Neuron (in vitro differentiated cells): Measurements from ENCODE around the gene FUT6.
"Not testable (repeated sequence)": the region's sequence is repeated elsewhere in the genome, so short reads cannot be mapped to it uniquely, and the experiment has no call there.

Experiments used
- H2AFZ ChIP-seq: one replicate; pipeline ENCODE4 v1.6.1; 2013; ENCODE audit warnings: low read depth, mild to moderate bottlenecking, inconsistent platforms, low read length, moderate library complexity
- H3K27me3 ChIP-seq: one replicate; pipeline ENCODE4 v1.6.1; 2013; ENCODE audit warnings: low read length; ENCODE audit not compliant: insufficient read depth
- H3K36me3 ChIP-seq: one replicate; pipeline ENCODE4 v1.6.1; 2013; ENCODE audit warnings: low read length; ENCODE audit not compliant: insufficient read depth
- H3K4me1 ChIP-seq: one replicate; pipeline ENCODE4 v1.6.1; 2013; ENCODE audit warnings: low read length; ENCODE audit not compliant: insufficient read depth
- H3K4me3 ChIP-seq: 2 replicates; pipeline ENCODE4 v1.5.1; 2013; ENCODE audit warnings: mild to moderate bottlenecking, low read length, moderate library complexity
- H3K9me3 ChIP-seq: one replicate; pipeline ENCODE4 v1.6.1; 2013; ENCODE audit warnings: low read length

Gene FUT6

DNA sequence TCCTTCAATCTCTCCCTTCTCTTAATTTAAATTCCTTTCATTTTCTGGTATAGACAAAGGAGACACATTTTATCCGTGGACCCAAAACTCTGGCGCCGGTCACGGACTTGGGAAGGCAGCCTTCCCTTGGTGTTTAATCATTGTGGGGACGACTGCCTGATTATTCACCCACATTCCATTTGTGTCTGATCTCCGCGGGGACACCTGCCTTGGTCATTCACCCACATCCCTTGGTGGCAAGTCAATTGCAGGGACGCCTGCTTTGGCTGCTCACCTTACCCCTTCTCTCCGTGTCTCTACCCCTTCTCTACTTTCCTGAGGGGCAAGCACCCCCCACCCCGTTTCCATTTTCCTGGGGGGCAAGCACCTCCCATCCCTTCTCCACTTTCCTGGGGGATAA, 8.3 kb upstream of the FUT6 start:
- H3K4me3 ChIP-seq, H3K9me3 ChIP-seq, H2AFZ ChIP-seq, H3K36me3 ChIP-seq, H3K27me3 ChIP-seq, H3K4me1 ChIP-seq: not testable (repeated sequence)

DNA sequence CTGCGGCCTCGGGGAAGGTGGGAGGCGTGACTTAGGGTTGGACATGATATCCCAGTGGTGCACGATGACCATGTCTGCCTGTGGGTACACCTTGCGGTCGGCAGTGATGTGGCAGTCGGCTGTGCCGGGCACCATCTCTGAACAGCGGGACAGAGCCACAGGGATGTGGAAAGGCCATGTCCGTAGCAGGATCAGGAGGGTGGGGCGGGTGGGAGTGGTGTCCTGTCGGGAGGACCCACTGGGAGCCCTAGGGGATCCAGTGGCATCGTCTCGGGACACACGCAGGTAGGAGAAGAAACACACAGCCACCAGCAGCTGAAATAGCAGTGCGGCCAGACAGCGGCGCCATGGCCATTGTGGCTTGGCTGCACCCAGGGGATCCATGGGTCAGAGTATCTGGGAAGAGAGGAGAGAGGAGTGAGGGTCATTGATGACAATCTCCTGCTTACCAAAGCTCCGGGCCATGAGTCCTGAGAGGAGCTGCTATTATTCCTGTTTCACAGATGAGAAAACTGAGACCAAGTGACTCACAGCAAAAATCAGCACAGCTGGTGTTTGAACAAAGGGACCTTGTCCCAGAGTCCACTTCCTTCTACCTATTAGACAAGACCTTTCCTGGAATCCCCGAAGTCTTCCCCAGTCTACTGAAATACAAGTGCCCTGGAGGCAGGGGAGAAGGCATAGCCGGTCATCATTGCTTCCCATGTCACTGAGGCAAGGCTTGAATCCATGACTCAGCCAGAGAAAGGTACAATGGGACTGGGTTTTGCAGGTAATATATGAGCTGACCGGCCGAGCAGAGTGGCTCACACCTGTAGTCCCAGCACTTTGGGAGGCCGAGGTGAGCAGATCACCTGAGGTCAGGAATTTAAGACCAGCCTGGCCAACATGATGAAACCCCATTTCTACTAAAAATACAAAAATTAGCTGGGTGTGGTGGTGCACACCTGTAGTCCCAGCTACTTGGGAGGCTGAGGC, 5.2 kb upstream of the FUT6 start:
- Histone ChIP-seq H3K4me3 (no peak overlapping the region), H3K27me3 (no peaks in the 10 kb centered on the region), H3K36me3 (no peaks in the 10 kb centered on the region), H3K4me1 (no peaks in the 10 kb centered on the region), H3K9me3 (no peaks in the 10 kb centered on the region), H2AFZ (no peak overlapping the region)

DNA sequence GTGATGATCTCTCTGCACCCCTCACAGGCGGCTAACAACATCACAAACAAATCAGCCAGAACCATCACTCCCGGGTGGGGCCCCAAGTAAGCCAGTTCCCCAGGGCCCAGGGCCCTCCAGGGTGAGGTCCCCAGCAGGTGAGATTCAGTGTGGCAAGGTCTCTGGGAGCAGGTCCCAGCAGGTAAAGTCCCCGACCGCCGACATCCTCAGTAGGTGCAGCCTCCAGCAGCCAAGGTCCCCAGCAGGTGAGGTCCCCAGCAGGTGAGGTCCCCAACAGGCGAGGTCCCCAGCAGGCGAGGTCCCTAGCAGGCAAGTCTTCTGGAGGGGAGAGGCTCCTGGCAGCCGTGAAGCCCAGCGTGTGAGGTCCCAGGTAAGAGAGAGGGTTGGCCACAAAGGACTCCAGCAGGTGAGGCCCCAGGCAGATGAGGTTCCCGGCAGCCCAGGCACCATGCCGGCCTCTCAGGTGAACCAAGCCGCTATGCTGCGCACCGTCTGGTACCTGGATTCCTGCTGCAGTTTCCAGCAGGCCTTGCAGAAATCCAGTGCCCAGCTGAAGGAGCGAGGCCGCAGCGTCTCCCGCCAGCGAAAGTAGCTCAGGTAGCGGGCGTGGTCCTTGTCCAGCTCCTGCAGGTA, 3.9 kb upstream of the FUT6 start:
- H2AFZ ChIP-seq, result no peak overlapping the region
- no peaks in the 10 kb centered on the region for H3K4me1 ChIP-seq
- H3K9me3 ChIP-seq, result no peaks in the 10 kb centered on the region

DNA sequence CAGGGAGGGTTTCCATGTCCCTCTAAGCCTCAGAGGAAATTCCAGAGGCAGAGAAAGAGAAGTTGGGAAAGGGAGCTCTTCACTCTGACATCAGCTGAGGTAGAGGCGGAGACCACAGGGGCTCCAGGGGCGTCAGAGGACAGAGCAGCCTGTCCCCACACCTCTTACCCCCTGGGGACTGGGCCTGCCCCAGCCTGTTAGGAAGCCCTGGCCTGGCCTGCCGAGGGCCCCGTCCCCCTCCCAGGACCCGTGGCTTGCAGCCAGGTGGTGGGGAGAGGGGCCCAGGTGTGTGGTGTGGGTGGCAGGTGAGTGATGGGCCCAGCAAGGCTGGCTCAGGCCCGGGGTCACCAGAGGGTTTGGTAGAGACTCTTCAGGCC, 2.2 kb upstream of the FUT6 start:
- H2AFZ ChIP-seq, H3K36me3 ChIP-seq: not testable (repeated sequence)

More for the DNA sequence above, 3.9 kb upstream of the FUT6 start:
- Histone ChIP-seq H3K27me3 (no peaks in the 10 kb centered on the region), H3K4me3 (no peak overlapping the region), H3K36me3 (no peaks in the 10 kb centered on the region)

DNA sequence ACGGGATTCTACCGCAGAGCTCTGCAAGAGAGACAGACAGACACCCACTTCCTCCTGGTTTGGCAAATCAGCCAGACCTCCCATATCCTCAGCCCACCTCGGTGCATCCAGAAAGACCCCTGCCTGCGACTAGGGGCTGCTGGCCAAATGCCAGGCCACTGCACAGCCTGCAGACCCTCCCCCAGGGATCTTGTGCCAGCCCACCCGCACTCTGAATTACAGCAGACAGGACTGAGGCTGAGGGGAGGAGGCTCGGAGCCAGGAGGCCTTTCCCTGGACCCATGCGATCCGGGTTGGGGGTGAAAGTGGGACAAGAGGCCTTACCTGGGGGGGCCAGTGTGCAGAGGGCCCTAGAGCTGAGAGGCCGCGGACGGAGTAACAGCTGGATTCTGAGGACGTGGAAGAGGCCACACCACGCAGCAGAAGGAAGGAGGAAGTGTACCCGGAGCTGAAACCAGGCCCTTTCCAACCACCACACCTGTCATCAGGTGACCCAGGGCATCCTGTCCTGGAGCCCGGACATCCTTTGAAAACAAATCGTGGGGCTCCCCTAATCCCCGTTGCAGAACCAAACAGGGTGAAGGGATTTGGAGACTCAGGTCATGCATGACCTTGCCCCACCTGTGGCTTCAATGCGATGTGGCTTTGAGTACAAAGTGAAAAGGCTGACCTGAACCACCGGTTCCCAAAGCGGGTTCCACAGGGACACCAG, 993 bp downstream of the FUT6 start:
- no peak overlapping the region for H3K4me3 ChIP-seq
- no peaks in the 10 kb centered on the region for H3K9me3 ChIP-seq
- H2AFZ ChIP-seq, result no peak overlapping the region
- H3K36me3 ChIP-seq, result no peaks in the 10 kb centered on the region
- H3K27me3 ChIP-seq, result no peaks in the 10 kb centered on the region
- H3K4me1 ChIP-seq, result no peaks in the 10 kb centered on the region

More for the DNA sequence above, 2.2 kb upstream of the FUT6 start:
- H3K9me3 ChIP-seq, H3K4me1 ChIP-seq, H3K4me3 ChIP-seq, H3K27me3 ChIP-seq: not testable (repeated sequence)

DNA sequence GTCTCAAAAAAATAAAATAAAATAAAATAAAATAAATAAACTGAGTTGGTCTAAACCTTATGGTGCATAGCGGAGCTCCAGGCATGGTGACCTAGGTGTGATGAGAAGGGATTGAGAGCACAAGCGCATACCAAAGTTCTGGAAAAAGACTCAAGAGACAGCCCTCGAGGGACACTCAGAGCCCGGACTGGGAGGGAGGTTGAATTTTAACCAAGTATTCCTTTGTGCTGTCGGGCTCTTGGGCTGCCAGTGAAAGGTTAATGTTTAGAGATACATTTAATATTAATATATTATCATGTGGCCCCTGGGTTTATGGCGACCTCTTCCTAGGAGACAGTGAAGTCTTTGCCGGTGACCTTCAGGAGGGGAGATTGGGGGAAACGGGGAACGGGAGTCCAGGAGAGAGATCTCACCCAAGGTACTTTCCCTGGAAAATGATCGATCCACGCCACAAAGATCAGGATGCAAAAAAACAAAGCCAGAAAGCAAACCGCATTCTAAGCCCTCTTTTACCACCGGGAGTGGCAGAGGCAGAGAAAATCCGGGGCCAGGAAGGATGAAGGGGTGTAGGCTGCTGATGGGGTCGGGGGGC, 1.6 kb downstream of the FUT6 start:
- Histone ChIP-seq H3K9me3 (no peaks in the 10 kb centered on the region), H3K36me3 (no peaks in the 10 kb centered on the region), H3K4me3 (no peak overlapping the region), H3K4me1 (no peaks in the 10 kb centered on the region), H2AFZ (no peak overlapping the region), H3K27me3 (no peaks in the 10 kb centered on the region)

DNA sequence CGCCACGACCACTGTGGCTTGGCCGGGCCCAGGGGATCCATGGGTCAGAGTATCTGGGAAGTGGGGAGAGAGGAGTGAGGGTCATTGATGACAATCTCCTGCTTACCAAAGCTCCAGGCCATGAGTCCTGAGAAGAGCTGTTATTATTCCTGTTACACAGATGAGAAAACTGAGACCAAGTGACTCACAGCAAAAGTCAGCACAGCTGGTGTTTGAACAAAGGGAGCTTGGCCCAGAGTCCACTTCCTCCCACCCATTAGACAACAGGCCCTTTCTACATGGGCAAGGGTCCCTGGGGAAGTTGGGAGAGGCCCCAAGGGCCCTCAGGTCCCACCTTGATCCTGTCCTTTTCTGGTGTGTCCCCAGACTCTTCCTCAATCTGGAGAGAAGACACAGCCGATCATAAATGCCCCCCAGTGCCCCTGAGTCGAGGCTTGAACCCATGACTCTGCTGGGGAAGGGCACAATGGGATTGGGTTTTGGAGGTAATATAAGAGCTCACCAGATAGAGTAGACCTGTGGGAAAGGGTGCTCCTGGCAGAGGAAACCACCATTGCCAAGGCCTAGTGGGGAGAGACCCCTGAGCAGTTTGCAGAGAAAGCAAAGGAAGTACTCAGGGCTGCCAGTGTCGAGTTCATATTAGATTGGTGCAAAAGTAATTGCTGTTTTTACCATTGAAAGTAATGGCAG, 6.8 kb downstream of the FUT6 start:
- Histone ChIP-seq H3K27me3 (peaks cover 3% of the 10 kb centered on the region), H2AFZ (no peak overlapping the region), H3K4me1 (peaks cover 8% of the 10 kb centered on the region), H3K36me3 (no peaks in the 10 kb centered on the region), H3K9me3 (no peaks in the 10 kb centered on the region), H3K4me3 (no peak overlapping the region)

DNA sequence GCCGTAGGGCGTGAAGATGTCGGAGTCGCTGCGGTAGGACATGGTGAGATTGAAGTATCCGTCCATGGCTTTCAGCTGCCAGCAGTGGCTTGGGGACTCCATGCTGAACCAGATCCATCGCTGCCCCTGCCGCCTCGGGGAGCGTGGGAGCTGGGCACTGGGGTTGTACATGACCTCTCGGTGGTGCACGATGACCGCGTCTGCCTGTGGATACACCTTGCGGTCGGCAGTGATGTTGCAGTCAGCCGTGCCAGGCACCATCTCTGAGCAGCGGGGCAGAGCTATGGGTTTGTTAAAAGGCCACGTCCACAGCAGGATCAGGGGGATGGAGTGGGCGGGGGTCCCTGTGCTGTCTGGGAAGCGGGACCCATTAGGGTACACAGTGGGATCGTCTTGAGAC, 7.4 kb downstream of the FUT6 start:
- Histone ChIP-seq H3K4me1 (peaks cover 8% of the 10 kb centered on the region), H3K4me3 (no peak overlapping the region), H3K36me3 (no peaks in the 10 kb centered on the region), H2AFZ (no peak overlapping the region), H3K27me3 (peaks cover 3% of the 10 kb centered on the region), H3K9me3 (no peaks in the 10 kb centered on the region)

DNA sequence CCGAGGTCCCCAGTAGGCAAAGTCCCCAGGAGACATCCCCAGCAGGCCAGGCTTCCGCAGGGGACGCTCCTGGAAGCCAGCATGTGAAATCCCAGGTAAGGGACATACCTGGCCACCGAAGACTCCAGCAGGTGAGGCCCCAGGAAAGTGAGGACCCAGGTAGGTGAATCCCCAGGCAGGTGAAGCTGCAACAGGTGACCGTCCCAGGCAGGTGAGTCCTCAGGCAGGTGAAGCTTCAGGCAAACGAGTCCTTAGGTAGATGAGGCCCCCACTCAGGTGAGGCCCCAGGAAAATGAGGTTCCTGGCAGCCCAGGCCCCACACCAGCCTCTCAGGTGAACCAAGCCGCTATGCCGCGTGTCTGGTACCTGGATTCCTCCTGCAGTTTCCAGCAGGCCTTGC, 8.3 kb downstream of the FUT6 start:
- H2AFZ ChIP-seq, result no peak overlapping the region
- H3K4me3 ChIP-seq, result no peak overlapping the region
- no peaks in the 10 kb centered on the region for H3K36me3 ChIP-seq
- H3K4me1 ChIP-seq, result peaks cover 8% of the 10 kb centered on the region
- H3K27me3 ChIP-seq, result peaks cover 3% of the 10 kb centered on the region
- no peaks in the 10 kb centered on the region for H3K9me3 ChIP-seq

DNA sequence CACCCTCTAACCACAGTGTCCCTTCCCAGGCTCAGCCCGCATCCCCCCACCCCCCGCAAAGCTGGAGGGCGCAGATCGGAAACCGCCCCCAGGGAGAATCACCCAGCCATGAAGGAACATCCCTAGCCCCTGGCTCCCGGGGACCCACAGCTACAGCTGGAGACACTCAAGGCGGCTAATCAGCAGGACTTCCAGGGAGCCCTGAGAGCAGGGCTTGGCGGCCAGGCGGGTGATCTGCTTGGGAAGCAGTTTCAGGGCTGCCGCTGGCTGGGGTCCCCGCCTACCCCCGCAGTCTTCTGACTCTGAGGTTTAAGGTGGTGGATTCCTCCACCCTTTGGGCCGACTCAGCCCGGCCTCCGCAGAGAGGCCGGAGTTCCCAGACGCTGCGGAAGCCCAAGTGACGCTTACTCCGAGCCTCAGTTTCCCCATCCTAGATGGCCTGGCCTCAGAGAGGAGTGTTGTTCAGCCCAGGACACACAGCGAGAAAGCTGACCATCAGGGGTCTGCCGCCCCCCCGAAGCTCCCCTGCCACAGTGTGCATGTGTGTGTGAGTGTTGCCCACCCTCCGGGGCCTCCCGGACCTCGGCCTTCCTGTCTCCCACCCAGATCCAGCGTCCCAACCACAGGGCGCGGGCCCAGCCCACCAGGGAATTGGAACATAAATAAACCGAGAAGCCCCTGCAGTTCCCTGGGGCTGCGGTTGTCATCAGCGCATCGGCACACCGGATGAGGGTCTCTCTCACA, 9.8 kb downstream of the FUT6 start:
- no peak overlapping the region for H3K4me3 ChIP-seq
- no peaks in the 10 kb centered on the region for H3K9me3 ChIP-seq
- peaks cover 8% of the 10 kb centered on the region for H3K4me1 ChIP-seq
- H3K36me3 ChIP-seq, result no peaks in the 10 kb centered on the region
- H2AFZ ChIP-seq, result no peak overlapping the region
- H3K27me3 ChIP-seq, result peaks cover 3% of the 10 kb centered on the region

DNA sequence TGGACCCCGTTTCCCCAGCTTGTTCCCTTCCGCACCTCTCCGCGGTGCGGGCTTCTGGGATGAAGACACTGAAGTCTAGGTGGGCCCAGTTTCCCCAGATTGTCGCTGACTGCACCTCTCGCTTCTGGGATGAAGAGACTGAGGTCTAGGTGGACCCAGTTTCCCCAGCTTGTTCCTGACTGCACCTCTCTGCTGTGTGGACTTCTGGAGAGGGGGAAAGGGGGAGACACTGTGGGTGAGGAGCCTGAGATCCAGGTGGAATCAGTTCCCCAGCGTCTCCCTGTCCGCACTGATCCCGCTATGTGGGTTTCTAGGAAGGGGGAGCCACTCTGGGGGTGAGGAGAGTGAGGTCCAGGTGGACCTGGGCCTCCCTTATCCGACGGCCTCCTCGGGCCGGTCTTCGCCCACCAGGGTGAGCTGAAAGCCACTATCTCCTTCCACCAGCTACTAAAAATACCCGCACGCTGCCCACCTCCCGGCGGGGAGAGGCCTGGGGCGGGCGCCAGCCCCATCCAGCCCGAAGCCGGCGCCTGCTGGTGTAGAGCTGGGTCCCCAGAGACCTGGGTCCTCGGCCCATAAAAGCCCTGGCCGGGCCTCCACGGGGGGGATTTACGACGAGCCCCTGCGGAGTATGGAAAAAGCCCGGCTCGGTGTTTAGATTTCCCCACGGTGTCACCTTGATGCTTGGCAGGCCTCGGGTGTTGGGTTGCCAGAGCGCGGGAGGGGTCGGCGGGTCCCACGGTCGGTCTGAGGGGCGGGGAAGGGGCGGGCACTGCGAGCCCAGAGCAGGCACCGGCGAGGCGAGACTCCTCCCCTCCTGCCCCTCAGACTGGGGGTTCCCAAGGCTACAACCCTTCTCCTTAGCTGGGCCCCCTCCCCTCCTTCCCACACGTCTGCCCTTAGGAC, 10.6 kb downstream of the FUT6 start:
- Histone ChIP-seq H3K4me1 (peaks cover 8% of the 10 kb centered on the region), H3K4me3 (peak overlapping the region; percentile 57), H3K36me3 (no peaks in the 10 kb centered on the region), H2AFZ (peak overlapping the region; percentile 79), H3K9me3 (no peaks in the 10 kb centered on the region), H3K27me3 (peaks cover 3% of the 10 kb centered on the region)
